H9 (cell line): ENCODE results near the gene PTPN12. TPM values are rescaled to one million over a fixed set of nuclear protein-coding genes. Genes with fewer than 3 reads are reported as not detected.
A peak's percentile ranks its signal among the peaks of the same experiment; 100 is the strongest.

Experiments
- DNase-seq: peaks from one replicate; pipeline ENCODE4 v3.0.0-alpha.2; 2017
- H2AFZ ChIP-seq: one replicate; pipeline ENCODE4 v1.6.1; 2013; ENCODE audit warnings: mild to moderate bottlenecking, low read length, control low read depth, moderate library complexity
- H2AK5ac ChIP-seq: 2 replicates; pipeline ENCODE4 v1.6.1; 2013; ENCODE audit warnings: low read length, control low read depth, mixed read lengths; ENCODE audit not compliant: insufficient read length
- H2BK120ac ChIP-seq: one replicate; pipeline ENCODE4 v1.6.1; 2013; ENCODE audit warnings: low read depth, mild to moderate bottlenecking, low read length, control low read depth, inconsistent platforms; ENCODE audit not compliant: poor library complexity, severe bottlenecking
- H2BK12ac ChIP-seq: 2 replicates; pipeline ENCODE4 v1.6.1; 2013; ENCODE audit warnings: low read length, control low read depth, mixed read lengths, low read depth; ENCODE audit not compliant: insufficient read length
- H2BK15ac ChIP-seq: 2 replicates; pipeline ENCODE4 v1.6.1; 2013; ENCODE audit warnings: low read depth, low read length, control low read depth
- H2BK20ac ChIP-seq: one replicate; pipeline ENCODE4 v1.6.1; 2013; ENCODE audit warnings: low read depth, mild to moderate bottlenecking, low read length, control low read depth, inconsistent platforms; ENCODE audit not compliant: poor library complexity, severe bottlenecking
- H2BK5ac ChIP-seq: 2 replicates; pipeline ENCODE4 v1.6.1; 2013; ENCODE audit warnings: low read length, control low read depth, mixed read lengths; ENCODE audit not compliant: insufficient read length
- H3K14ac ChIP-seq: 2 replicates; pipeline ENCODE4 v1.6.1; 2013; ENCODE audit warnings: low read length, control low read depth; ENCODE audit not compliant: insufficient read depth
- H3K18ac ChIP-seq: 2 replicates; pipeline ENCODE4 v1.6.1; 2013; ENCODE audit warnings: low read depth, mild to moderate bottlenecking, mixed read lengths, low read length, control low read depth; ENCODE audit not compliant: insufficient read length
- H3K23ac ChIP-seq: 2 replicates; pipeline ENCODE4 v1.6.1; 2013; ENCODE audit warnings: low read length, control low read depth, mixed read lengths, low read depth; ENCODE audit not compliant: insufficient read length
- H3K23me2 ChIP-seq: 2 replicates; pipeline ENCODE4 v1.6.1; 2013; ENCODE audit warnings: low read depth, mild to moderate bottlenecking, mixed read lengths, low read length, control low read depth; ENCODE audit not compliant: insufficient read length, poor library complexity, severe bottlenecking
- H3K27ac ChIP-seq: 2 replicates; pipeline ENCODE4 v1.5.1; 2013; ENCODE audit warnings: low read length, control low read depth, mixed read lengths, low read depth; ENCODE audit not compliant: insufficient read length
- H3K27me3 ChIP-seq: 2 replicates; pipeline ENCODE4 v1.6.1; 2013; ENCODE audit warnings: low read length, control low read depth, inconsistent platforms; ENCODE audit not compliant: insufficient read depth
- H3K4ac ChIP-seq: 2 replicates; pipeline ENCODE4 v1.6.1; 2013; ENCODE audit warnings: low read depth, mild to moderate bottlenecking, control low read depth, inconsistent platforms, low read length, moderate library complexity
- H3K4me1 ChIP-seq: 2 replicates; pipeline ENCODE4 v1.6.1; 2013; ENCODE audit warnings: low read length, control low read depth, inconsistent platforms; ENCODE audit not compliant: insufficient read depth
- H3K4me2 ChIP-seq: 2 replicates; pipeline ENCODE4 v1.6.1; 2013; ENCODE audit warnings: low read length, control low read depth, mixed read lengths; ENCODE audit not compliant: insufficient read length, insufficient read depth
- H3K56ac ChIP-seq: 2 replicates; pipeline ENCODE4 v1.6.1; 2013; ENCODE audit warnings: low read depth, mild to moderate bottlenecking, mixed read lengths, low read length, control low read depth; ENCODE audit not compliant: insufficient read length
- H3K79me1 ChIP-seq: 2 replicates; pipeline ENCODE4 v1.6.1; 2013; ENCODE audit warnings: low read depth, mild to moderate bottlenecking, moderate library complexity, low read length, control low read depth, inconsistent platforms; ENCODE audit not compliant: insufficient read depth, poor library complexity, severe bottlenecking
- H3K79me2 ChIP-seq: 2 replicates; pipeline ENCODE4 v1.6.1; 2013; ENCODE audit warnings: low read length, control low read depth, inconsistent platforms; ENCODE audit not compliant: insufficient read depth
- H3K9ac ChIP-seq: 2 replicates; pipeline ENCODE4 v1.6.1; 2013; ENCODE audit warnings: low read length, control low read depth, mixed read lengths; ENCODE audit not compliant: insufficient read length; ENCODE audit errors: extremely low read depth
- H3K9me3 ChIP-seq: one replicate; pipeline ENCODE4 v1.6.1; 2013; ENCODE audit warnings: low read depth, low read length, inconsistent platforms; ENCODE audit not compliant: control insufficient read depth
- H3T11ph ChIP-seq: one replicate; pipeline ENCODE4 v1.6.1; 2013; ENCODE audit warnings: mild to moderate bottlenecking, low read length, control low read depth, inconsistent platforms
- H4K20me1 ChIP-seq: one replicate; pipeline ENCODE4 v1.6.1; 2013; ENCODE audit not compliant: control insufficient read depth, insufficient read length, insufficient read depth
- H4K5ac ChIP-seq: 2 replicates; pipeline ENCODE4 v1.6.1; 2013; ENCODE audit warnings: low read depth, mild to moderate bottlenecking, mixed read lengths, low read length, control low read depth; ENCODE audit not compliant: insufficient read length
- H4K8ac ChIP-seq: replicated peaks from 2 replicates; pipeline ENCODE4 v1.6.1; 2013; ENCODE audit warnings: low read length, control low read depth, mixed read lengths, low read depth; ENCODE audit not compliant: insufficient read length
- H4K91ac ChIP-seq: 2 replicates; pipeline ENCODE4 v1.6.1; 2013; ENCODE audit warnings: low read depth, mild to moderate bottlenecking, moderate library complexity, mixed read lengths, low read length, control low read depth; ENCODE audit not compliant: insufficient read length
- H3K27ac Mint-ChIP-seq, 3 experiments: 2 replicates in 2 of 3; 3 replicates in 1 of 3; pipeline ENCODE4 v1.8.0; 2020 to 2021; ENCODE audit warnings: mixed read lengths in 3 of 3, mild to moderate bottlenecking in 1 of 3, moderate library complexity in 1 of 3
- H3K27me3 Mint-ChIP-seq: 2 replicates; pipeline ENCODE4 v1.8.0; 2021; ENCODE audit warnings: low read depth, mild to moderate bottlenecking, moderate library complexity, mixed read lengths
- H3K36me3 Mint-ChIP-seq, 3 experiments: 2 replicates in 2 of 3; 3 replicates in 1 of 3; pipeline ENCODE4 v1.8.0; 2020 to 2021; ENCODE audit warnings: low read depth in 3 of 3, mixed read lengths in 3 of 3; ENCODE audit not compliant: insufficient read depth in 1 of 3
- H3K4me1 Mint-ChIP-seq, 2 experiments: 2 replicates each; pipeline ENCODE4 v1.8.0; 2020; ENCODE audit warnings: mixed read lengths in 2 of 2
- H3K4me3 Mint-ChIP-seq, 2 experiments: 2 replicates in 1 of 2; 3 replicates in 1 of 2; pipeline ENCODE4 v1.8.0; 2020 to 2021; ENCODE audit warnings: mild to moderate bottlenecking in 2 of 2, mixed read lengths in 2 of 2, moderate library complexity in 1 of 2
- H3K9me3 Mint-ChIP-seq, 2 experiments: 2 replicates in 1 of 2; 3 replicates in 1 of 2; pipeline ENCODE4 v1.8.0; 2020; ENCODE audit warnings: mild to moderate bottlenecking in 2 of 2, mixed read lengths in 2 of 2, moderate library complexity in 1 of 2
- WGBS: extraction: QIAGEN DNeasy Blood & Tissue Kit; methylation state at CpG from one replicate; pipeline ENCODE4 v1.1.7; 2013; ENCODE audit warnings: missing lambda C conversion rate, low lambda C conversion rate, mixed read lengths; ENCODE audit not compliant: insufficient read length; ENCODE audit errors: extremely low coverage; 5-methylcytosine and 5-hydroxymethylcytosine counted together
- total RNA-seq: library from RNA; stranded (reverse); gene quantifications from 2 replicates; pipeline ENCODE4 v1.2.1, GENCODE V29; 2021
- TF ChIP-seq, protein P1 (sequence below): fragments of 200-600 bp; sonication (generic); conservative IDR thresholded peaks from 3 replicates; pipeline ENCODE4 v1.8.0; 2021; ENCODE audit warnings: antibody characterized with exemption, mild to moderate bottlenecking

Gene PTPN12
- total RNA-seq, 1 experiment from 2014 or later = 128 TPM

DNA sequence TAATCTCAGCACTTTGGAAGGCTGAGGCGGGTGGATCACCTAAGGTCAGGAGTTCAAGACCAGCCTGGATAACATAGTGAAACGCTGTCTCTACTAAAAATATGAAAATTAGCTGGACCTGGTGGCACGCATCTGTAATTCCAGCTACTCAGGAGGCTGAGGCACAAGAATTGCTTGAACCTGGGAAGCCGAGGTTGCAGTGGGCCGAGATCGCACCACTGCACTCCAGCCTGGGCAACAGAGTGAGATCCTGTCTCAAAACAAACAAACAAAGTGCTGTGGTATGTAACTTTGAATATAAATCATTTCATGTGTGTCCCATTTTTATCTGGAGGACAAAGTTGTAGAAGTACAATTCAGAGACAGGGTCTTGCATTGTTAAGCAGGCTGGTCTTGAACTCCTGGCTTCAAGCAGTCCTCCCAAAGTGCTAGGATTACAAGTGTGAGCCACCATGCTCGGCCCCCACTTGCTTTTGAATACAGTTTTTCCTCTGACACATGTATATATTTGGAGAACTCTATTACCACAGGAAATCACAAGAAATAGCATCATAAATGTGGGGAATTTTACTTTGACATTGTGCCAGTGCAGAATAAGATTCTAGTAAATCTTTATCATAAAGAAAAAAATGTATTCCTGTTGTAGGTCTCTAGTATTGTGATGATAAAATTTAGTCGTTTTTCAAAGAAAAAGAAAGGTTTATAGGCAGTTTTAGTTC is 32.6 kb downstream of the PTPN12 start:
- H3K4me1 Mint-ChIP-seq = peaks cover 21 to 24% of the 10 kb centered on the region in 2 experiments
- Histone ChIP-seq H2AFZ (no peak overlapping the region), H3K56ac (no peak overlapping the region), H3K18ac (no peak overlapping the region), H3K4me2 (no peak overlapping the region), H3K9ac (no peak overlapping the region), H2BK20ac (no peak overlapping the region), H4K91ac (no peak overlapping the region), H3K27me3 (no peaks in the 10 kb centered on the region), H3K4me1 (no peaks in the 10 kb centered on the region; the same call in 1 of the 2 replicates), H2BK15ac (no peak overlapping the region), H4K8ac (no peak overlapping the region), H2AK5ac (no peak overlapping the region), H3K79me1 (peaks cover 7% of the 10 kb centered on the region), H3K4ac (no peak overlapping the region), H2BK5ac (no peak overlapping the region), H3K79me2 (peaks cover 18% of the 10 kb centered on the region; the same call in 1 of the 2 replicates), H3K27ac (no peak overlapping the region), H2BK120ac (no peak overlapping the region), H3K23me2 (no peaks in the 10 kb centered on the region), H3K14ac (no peak overlapping the region), H4K5ac (no peak overlapping the region), H3K23ac (no peak overlapping the region), H3T11ph (no peak overlapping the region), H3K9me3 (no peaks in the 10 kb centered on the region), H2BK12ac (no peak overlapping the region), H4K20me1 (no peaks in the 10 kb centered on the region)
- no peak overlapping the region for H3K4me3 Mint-ChIP-seq
- WGBS = no CpG with 5 or more reads among the region's 8 CpGs
- H3K9me3 Mint-ChIP-seq = no peaks in the 10 kb centered on the region
- peaks cover 10 to 40% (median 37%) of the 10 kb centered on the region in 3 experiments; a peak in 6 of 7 replicates for H3K36me3 Mint-ChIP-seq
- no peaks in the 10 kb centered on the region for H3K27me3 Mint-ChIP-seq
- no peak for DNase-seq
- H3K27ac Mint-ChIP-seq = peak overlapping the region in 2 of 3 experiments; percentile 44 to 87; a peak in 3 of 7 replicates
- TF ChIP-seq, protein P1, sequence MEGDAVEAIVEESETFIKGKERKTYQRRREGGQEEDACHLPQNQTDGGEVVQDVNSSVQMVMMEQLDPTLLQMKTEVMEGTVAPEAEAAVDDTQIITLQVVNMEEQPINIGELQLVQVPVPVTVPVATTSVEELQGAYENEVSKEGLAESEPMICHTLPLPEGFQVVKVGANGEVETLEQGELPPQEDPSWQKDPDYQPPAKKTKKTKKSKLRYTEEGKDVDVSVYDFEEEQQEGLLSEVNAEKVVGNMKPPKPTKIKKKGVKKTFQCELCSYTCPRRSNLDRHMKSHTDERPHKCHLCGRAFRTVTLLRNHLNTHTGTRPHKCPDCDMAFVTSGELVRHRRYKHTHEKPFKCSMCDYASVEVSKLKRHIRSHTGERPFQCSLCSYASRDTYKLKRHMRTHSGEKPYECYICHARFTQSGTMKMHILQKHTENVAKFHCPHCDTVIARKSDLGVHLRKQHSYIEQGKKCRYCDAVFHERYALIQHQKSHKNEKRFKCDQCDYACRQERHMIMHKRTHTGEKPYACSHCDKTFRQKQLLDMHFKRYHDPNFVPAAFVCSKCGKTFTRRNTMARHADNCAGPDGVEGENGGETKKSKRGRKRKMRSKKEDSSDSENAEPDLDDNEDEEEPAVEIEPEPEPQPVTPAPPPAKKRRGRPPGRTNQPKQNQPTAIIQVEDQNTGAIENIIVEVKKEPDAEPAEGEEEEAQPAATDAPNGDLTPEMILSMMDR = no peak
